ENCODE measurements around the gene NUMA1. TPM values are rescaled to one million over a fixed set of nuclear protein-coding genes. Genes with fewer than 3 reads are reported as not detected.

The NUMA1 gene
- total and polyA plus RNA-seq, 2 of the 13 experiments (the other 11 are each of a cell fraction or from before 2014, with no cell fraction given), result 57.3 to 60.2 TPM

DNA sequence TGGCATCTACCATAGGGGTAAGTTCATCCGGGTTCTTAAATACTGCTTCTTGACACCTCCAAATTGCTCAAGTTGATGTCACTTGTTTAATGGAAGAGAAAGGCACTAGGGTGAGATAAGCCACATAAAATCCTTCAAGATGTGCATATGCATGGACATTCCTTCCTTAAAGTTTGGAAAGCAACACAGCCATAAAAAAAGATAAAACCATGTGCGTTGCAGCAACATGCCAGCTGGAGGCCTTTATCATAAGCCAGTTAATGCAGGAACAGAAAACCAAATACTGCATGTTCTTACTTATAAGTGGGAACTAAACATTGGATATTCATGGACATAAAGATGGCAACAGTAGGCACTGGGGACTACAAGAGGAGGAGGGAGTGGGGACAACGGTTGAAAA is 89.6 kb downstream of the NUMA1 start:
- Histone ChIP-seq H4K20me1 (ENCODE audit: insufficient read depth, low read length) (no peaks in the 10 kb centered on the region), H3K4me1 (ENCODE audit: insufficient read depth, low read length) (no peaks in the 10 kb centered on the region), H3K4me2 (ENCODE audit: low read depth, low read length) (no peak overlapping the region), H3K27ac (ENCODE audit: extremely low read length, insufficient read depth, low read length) (no peak overlapping the region), H3K4me3 (replicated peaks in 1 of 3; ENCODE audit: insufficient read depth in 1 of 3, low read depth in 2 of 3, low read length in 3 of 3) (no peak overlapping the region), H3K9me3 (ENCODE audit: low read length) (no peaks in the 10 kb centered on the region), H3K9ac (ENCODE audit: insufficient read depth, low read depth, low read length) (no peak overlapping the region), H3K36me3 (replicated peaks in 1 of 2; ENCODE audit: control insufficient read depth in 1 of 2, insufficient read depth in 2 of 2, low read length in 2 of 2) (peaks cover 10 to 37% of the 10 kb centered on the region in 2 experiments), H3K27me3 (ENCODE audit: control insufficient read depth in 1 of 2, insufficient read depth in 2 of 2, low read length in 2 of 2) (no peaks in the 10 kb centered on the region), H3K79me2 (ENCODE audit: insufficient read depth, low read length) (no peaks in the 10 kb centered on the region), H2AFZ (ENCODE audit: low read length) (no peak overlapping the region)
- FAIRE-seq, result no peak
- in situ Hi-C loops (cut with HindIII; ENCODE audit: extremely low pct_ligation_motif_present, low pct_unique_long_range_greater_than_20kb) (no loop called here), intact Hi-C loops (cut with micrococcal nuclease; ENCODE audit: unreplicated experiment) (no loop called here)
- DNase-seq (ENCODE audit: low spot score), result no peak
- no peak for ATAC-seq
- CTCF ChIA-PET (ENCODE audit: low intra/inter-chr PET ratio, low total read pairs), result no interaction called here
- WGBS (ENCODE audit: low lambda C conversion rate), result 67% methylated on average over 3 of the region's 3 CpGs
- POLR2A ChIA-PET, result no interaction called here
- no TSS peak for BruUV-seq (replicated peaks)
- TF ChIP-seq ZNF143 (CRISPR knock-in tag; IDR thresholded peaks at IDR 0.05) (no peak), ZNF772 (CRISPR knock-in tag; IDR thresholded peaks at IDR 0.05) (no peak), ZNF790 (CRISPR knock-in tag; IDR thresholded peaks at IDR 0.05; ENCODE audit: borderline replicate concordance) (no peak), TSC22D2 (CRISPR knock-in tag; IDR thresholded peaks at IDR 0.05; ENCODE audit: borderline replicate concordance) (no peak), ZNF367 (CRISPR knock-in tag; IDR thresholded peaks at IDR 0.05; ENCODE audit: borderline replicate concordance) (no peak), JUND (CRISPR knock-in tag; IDR thresholded peaks at IDR 0.05) (no peak), ZNF724P (CRISPR knock-in tag; IDR thresholded peaks at IDR 0.05; ENCODE audit: borderline replicate concordance) (no peak), SIN3B (IDR thresholded peaks at IDR 0.05; ENCODE audit: low read length) (no peak), ZNF224 (CRISPR knock-in tag; IDR thresholded peaks at IDR 0.05) (no peak), ZNF672 (CRISPR knock-in tag; IDR thresholded peaks at IDR 0.05) (no peak), SP1 (IDR thresholded peaks at IDR 0.05) (no peak), SP1 (CRISPR knock-in tag; IDR thresholded peaks at IDR 0.05) (no peak)
- TF ChIP-seq, protein P1, sequence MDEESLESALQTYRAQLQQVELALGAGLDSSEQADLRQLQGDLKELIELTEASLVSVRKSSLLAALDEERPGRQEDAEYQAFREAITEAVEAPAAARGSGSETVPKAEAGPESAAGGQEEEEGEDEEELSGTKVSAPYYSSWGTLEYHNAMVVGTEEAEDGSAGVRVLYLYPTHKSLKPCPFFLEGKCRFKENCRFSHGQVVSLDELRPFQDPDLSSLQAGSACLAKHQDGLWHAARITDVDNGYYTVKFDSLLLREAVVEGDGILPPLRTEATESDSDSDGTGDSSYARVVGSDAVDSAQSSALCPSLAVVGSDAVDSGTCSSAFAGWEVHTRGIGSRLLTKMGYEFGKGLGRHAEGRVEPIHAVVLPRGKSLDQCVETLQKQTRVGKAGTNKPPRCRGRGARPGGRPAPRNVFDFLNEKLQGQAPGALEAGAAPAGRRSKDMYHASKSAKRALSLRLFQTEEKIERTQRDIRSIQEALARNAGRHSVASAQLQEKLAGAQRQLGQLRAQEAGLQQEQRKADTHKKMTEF (CRISPR knock-in tag; IDR thresholded peaks at IDR 0.05), result no peak
